B cell (primary cell): ENCODE results near the gene POU2F3.

Source experiments
- CTCF ChIP-seq: fragments of 200-600 bp; IDR thresholded peaks from one replicate; pipeline ENCODE4 v1.8.0; 2022; ENCODE audit warnings: antibody characterized with exemption, mild to moderate bottlenecking
- EZH2 ChIP-seq: IDR thresholded peaks from 2 replicates; pipeline ENCODE4 v1.6.1; 2012; ENCODE audit warnings: borderline replicate concordance, low read depth, mild to moderate bottlenecking, moderate library complexity, low read length; ENCODE audit not compliant: insufficient read depth, poor library complexity, severe bottlenecking

- TF ChIP-seq EZH2 (no peak), CTCF (no peak)
Observed at GRCh38 chr11:120248551-120249278, 8.8 kb downstream of the POU2F3 start.
